EL (cell line): Measurements from ENCODE around the gene HECW1.
A peak's percentile ranks its signal among the peaks of the same experiment; 100 is the strongest.
"Not testable (repeated sequence)": the region's sequence is repeated elsewhere in the genome, so short reads cannot be mapped to it uniquely, and the experiment has no call there.

Source experiments
- DNase-seq: peaks from one replicate; pipeline ENCODE4 v3.0.0-alpha.2; 2016

Gene HECW1

GRCh38 chr7:43112459-43112940, at the start of gene HECW1:
HECW1 (plus strand) TSS chr7:43112647; CDS start chr7:43243906, 131,259 bp downstream.
- DNase-seq, result no peak

GRCh38 chr7:43071604-43072003, 40.8 kb upstream of the HECW1 start:
- DNase-seq, result peak; percentile 26

- no peak for DNase-seq
These were observed 39.9 kb upstream of the HECW1 start for GRCh38 chr7:43072530-43072929.

GRCh38 chr7:43073811-43074210, 38.6 kb upstream of the HECW1 start:
- not testable (repeated sequence) for DNase-seq

GRCh38 chr7:43076189-43076605, 36.2 kb upstream of the HECW1 start:
- DNase-seq, result peak; percentile 31

- no peak for DNase-seq
These were observed 35.8 kb upstream of the HECW1 start for GRCh38 chr7:43076606-43077005.

- no peak for DNase-seq
These were observed 35.2 kb upstream of the HECW1 start for GRCh38 chr7:43077285-43077684.

GRCh38 chr7:43077732-43078391, 34.6 kb upstream of the HECW1 start:
- peak; percentile 47 for DNase-seq

- no peak for DNase-seq
These were observed 33.7 kb upstream of the HECW1 start for GRCh38 chr7:43078794-43079193.

GRCh38 chr7:43081603-43082002, 30.8 kb upstream of the HECW1 start:
- DNase-seq, result no peak

- no peak for DNase-seq
These were observed 29.3 kb upstream of the HECW1 start for GRCh38 chr7:43083106-43083505.

GRCh38 chr7:43085017-43085416, 27.4 kb upstream of the HECW1 start:
- DNase-seq, result no peak

- DNase-seq, result no peak
These were observed 26.5 kb upstream of the HECW1 start for GRCh38 chr7:43085992-43086391.

GRCh38 chr7:43092819-43093218, 19.6 kb upstream of the HECW1 start:
- no peak for DNase-seq

GRCh38 chr7:43096875-43097274, 15.6 kb upstream of the HECW1 start:
- DNase-seq, result no peak

GRCh38 chr7:43099750-43100149, 12.7 kb upstream of the HECW1 start:
- DNase-seq, result no peak

GRCh38 chr7:43104874-43105520, 7.5 kb upstream of the HECW1 start:
- DNase-seq, result peak; percentile 13

GRCh38 chr7:43105521-43106120, 6.8 kb upstream of the HECW1 start:
- peak; percentile 40 for DNase-seq

GRCh38 chr7:43108255-43109011, 4.0 kb upstream of the HECW1 start:
- peak; percentile 57 for DNase-seq

GRCh38 chr7:43110791-43111535, 1.5 kb upstream of the HECW1 start:
- DNase-seq, result no peak

GRCh38 chr7:43111630-43112458, 603 bp upstream of the HECW1 start:
- DNase-seq, result no peak
